Parathyroid adenoma (tissue), 2 donors: ENCODE results near the gene FOXS1.
A peak's percentile ranks its signal among the peaks of the same experiment; 100 is the strongest.

Source experiments
- H2AFZ ChIP-seq: fragments of 300-600 bp; sonication (generic); one replicate; pipeline ENCODE4 v1.7.0; 2017; ENCODE audit warnings: antibody characterized with exemption, mild to moderate bottlenecking
- H3K27ac ChIP-seq: fragments of 300-600 bp; sonication (generic); one replicate; pipeline ENCODE4 v1.7.0; 2017
- H3K27me3 ChIP-seq: fragments of 300-600 bp; sonication (generic); one replicate; pipeline ENCODE4 v1.7.0; 2017; ENCODE audit warnings: low read length; ENCODE audit not compliant: control insufficient read depth, insufficient read depth
- H3K36me3 ChIP-seq: fragments of 300-600 bp; sonication (generic); one replicate; pipeline ENCODE4 v1.7.0; 2017; ENCODE audit warnings: low read length; ENCODE audit not compliant: control insufficient read depth, insufficient read depth
- H3K4me1 ChIP-seq: fragments of 300-600 bp; sonication (generic); one replicate; pipeline ENCODE4 v1.7.0; 2017; ENCODE audit warnings: control low read depth
- H3K4me2 ChIP-seq: fragments of 300-600 bp; sonication (generic); one replicate; pipeline ENCODE4 v1.7.0; 2017; ENCODE audit warnings: low read length
- H3K4me3 ChIP-seq: fragments of 300-600 bp; sonication (generic); one replicate; pipeline ENCODE4 v1.7.0; 2017; ENCODE audit warnings: low read depth, low read length
- H3K79me2 ChIP-seq: fragments of 300-600 bp; sonication (generic); one replicate; pipeline ENCODE4 v1.7.0; 2017; ENCODE audit warnings: control low read depth
- H3K9ac ChIP-seq: fragments of 300-600 bp; sonication (generic); one replicate; pipeline ENCODE4 v1.7.0; 2017; ENCODE audit warnings: mild to moderate bottlenecking
- H3K9me3 ChIP-seq: fragments of 300-600 bp; sonication (generic); one replicate; pipeline ENCODE4 v1.7.0; 2017; ENCODE audit warnings: low read length; ENCODE audit not compliant: control insufficient read depth
- TF ChIP-seq, protein P1 (sequence below): fragments of 300-600 bp; sonication (generic); IDR thresholded peaks from one replicate; pipeline ENCODE4 v1.7.0; 2017; ENCODE audit warnings: antibody characterized with exemption, mild to moderate bottlenecking
- donor health status: primary hyperparathyroidism.

Gene FOXS1

GRCh38 chr20:31839782-31840487 is 5.5 kb downstream of the FOXS1 start:
- no peak overlapping the region for H3K9ac ChIP-seq
- H3K79me2 ChIP-seq: no peaks in the 10 kb centered on the region
- H2AFZ ChIP-seq: no peak overlapping the region
- no peak overlapping the region for H3K4me2 ChIP-seq
- H3K36me3 ChIP-seq: no peaks in the 10 kb centered on the region
- no peaks in the 10 kb centered on the region for H3K27me3 ChIP-seq
- TF ChIP-seq, protein P1, sequence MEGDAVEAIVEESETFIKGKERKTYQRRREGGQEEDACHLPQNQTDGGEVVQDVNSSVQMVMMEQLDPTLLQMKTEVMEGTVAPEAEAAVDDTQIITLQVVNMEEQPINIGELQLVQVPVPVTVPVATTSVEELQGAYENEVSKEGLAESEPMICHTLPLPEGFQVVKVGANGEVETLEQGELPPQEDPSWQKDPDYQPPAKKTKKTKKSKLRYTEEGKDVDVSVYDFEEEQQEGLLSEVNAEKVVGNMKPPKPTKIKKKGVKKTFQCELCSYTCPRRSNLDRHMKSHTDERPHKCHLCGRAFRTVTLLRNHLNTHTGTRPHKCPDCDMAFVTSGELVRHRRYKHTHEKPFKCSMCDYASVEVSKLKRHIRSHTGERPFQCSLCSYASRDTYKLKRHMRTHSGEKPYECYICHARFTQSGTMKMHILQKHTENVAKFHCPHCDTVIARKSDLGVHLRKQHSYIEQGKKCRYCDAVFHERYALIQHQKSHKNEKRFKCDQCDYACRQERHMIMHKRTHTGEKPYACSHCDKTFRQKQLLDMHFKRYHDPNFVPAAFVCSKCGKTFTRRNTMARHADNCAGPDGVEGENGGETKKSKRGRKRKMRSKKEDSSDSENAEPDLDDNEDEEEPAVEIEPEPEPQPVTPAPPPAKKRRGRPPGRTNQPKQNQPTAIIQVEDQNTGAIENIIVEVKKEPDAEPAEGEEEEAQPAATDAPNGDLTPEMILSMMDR: no peak
- no peak overlapping the region for H3K4me3 ChIP-seq
- H3K27ac ChIP-seq: no peak overlapping the region
- H3K4me1 ChIP-seq: peaks cover 10% of the 10 kb centered on the region
- H3K9me3 ChIP-seq: no peaks in the 10 kb centered on the region

GRCh38 chr20:31838646-31839292 is 6.6 kb downstream of the FOXS1 start:
- Histone ChIP-seq H3K27me3 (no peaks in the 10 kb centered on the region), H3K9me3 (no peaks in the 10 kb centered on the region), H3K27ac (peak overlapping the region; percentile 4), H3K4me3 (no peak overlapping the region), H2AFZ (no peak overlapping the region), H3K4me2 (no peak overlapping the region), H3K79me2 (no peaks in the 10 kb centered on the region), H3K4me1 (peaks cover 10% of the 10 kb centered on the region), H3K9ac (no peak overlapping the region), H3K36me3 (no peaks in the 10 kb centered on the region)
- TF ChIP-seq, protein P1: no peak

DNA sequence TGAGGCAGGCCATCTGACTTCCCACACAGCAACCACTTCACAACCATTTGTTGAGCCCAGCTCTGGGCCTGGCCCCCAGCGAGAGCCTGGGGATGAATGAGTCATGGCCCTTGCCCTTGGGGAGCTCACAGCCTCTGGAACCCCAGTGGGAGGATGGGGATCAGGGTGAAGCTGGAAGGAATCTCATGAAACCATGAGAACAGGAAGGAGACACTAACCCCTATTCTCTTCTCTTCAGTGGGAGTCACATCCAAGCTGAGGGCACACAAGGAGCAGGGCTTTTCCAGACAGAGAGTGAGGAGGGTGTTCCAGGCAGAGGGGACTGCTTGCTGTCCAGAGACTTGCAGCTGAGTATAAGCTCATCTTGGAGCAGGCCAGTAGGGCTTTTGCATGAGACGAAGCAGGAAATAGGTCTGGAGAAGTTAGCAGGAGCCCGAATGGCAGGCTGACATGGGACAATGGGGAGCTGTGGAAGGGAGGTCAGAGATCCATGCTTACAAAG is 7.5 kb downstream of the FOXS1 start:
- no peak overlapping the region for H3K9ac ChIP-seq
- H3K79me2 ChIP-seq: no peaks in the 10 kb centered on the region
- H2AFZ ChIP-seq: no peak overlapping the region
- H3K27ac ChIP-seq: peak overlapping the region; percentile 42
- H3K4me3 ChIP-seq: no peak overlapping the region
- no peaks in the 10 kb centered on the region for H3K36me3 ChIP-seq
- H3K4me2 ChIP-seq: no peak overlapping the region
- peaks cover 10% of the 10 kb centered on the region for H3K4me1 ChIP-seq
- H3K27me3 ChIP-seq: no peaks in the 10 kb centered on the region
- no peaks in the 10 kb centered on the region for H3K9me3 ChIP-seq
- TF ChIP-seq, protein P1: no peak

DNA sequence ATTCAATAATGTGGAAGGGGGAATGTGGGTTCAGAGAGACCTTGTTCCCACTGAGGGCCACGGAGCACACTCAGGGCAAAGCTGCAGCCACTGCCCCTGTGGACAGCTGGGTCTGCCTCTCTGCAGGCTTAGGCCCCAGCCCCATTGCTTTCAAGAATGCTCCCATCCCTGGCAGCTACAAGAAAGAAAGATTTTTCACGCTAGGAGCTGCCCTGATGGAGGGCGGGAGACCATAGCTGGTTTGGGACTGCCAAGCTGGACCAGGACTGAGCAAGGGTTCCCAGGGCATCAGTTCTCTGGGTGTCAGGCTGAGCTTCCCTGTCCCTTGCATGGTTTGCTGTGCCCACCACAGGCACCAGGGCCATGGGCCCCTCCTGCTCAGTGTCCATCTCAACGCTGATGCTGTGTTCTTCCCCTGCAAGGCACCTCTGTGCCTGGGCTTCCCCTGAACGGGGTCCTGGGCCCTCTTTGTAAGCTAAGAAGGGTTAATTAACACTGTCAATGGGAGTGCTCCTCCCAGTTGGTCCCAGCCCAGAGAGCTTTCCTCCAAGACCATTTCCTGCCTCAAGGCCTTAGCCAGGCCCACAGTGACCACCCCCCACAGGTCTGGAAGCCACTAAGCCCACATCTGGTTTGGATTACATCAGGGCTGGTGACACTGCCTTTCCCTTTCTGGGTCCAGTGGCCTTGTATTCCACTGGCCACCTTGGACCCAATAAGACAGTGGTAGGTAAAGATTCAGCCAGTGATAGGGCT is 8.4 kb downstream of the FOXS1 start:
- Histone ChIP-seq H3K9ac (no peak overlapping the region), H3K27ac (no peak overlapping the region), H3K4me1 (peaks cover 10% of the 10 kb centered on the region), H3K4me2 (no peak overlapping the region), H3K36me3 (no peaks in the 10 kb centered on the region), H3K9me3 (no peaks in the 10 kb centered on the region), H2AFZ (no peak overlapping the region), H3K79me2 (no peaks in the 10 kb centered on the region), H3K4me3 (no peak overlapping the region), H3K27me3 (no peaks in the 10 kb centered on the region)
- TF ChIP-seq, protein P1: no peak
